ENCODE measurements around the gene AHNAK2.

DNA sequence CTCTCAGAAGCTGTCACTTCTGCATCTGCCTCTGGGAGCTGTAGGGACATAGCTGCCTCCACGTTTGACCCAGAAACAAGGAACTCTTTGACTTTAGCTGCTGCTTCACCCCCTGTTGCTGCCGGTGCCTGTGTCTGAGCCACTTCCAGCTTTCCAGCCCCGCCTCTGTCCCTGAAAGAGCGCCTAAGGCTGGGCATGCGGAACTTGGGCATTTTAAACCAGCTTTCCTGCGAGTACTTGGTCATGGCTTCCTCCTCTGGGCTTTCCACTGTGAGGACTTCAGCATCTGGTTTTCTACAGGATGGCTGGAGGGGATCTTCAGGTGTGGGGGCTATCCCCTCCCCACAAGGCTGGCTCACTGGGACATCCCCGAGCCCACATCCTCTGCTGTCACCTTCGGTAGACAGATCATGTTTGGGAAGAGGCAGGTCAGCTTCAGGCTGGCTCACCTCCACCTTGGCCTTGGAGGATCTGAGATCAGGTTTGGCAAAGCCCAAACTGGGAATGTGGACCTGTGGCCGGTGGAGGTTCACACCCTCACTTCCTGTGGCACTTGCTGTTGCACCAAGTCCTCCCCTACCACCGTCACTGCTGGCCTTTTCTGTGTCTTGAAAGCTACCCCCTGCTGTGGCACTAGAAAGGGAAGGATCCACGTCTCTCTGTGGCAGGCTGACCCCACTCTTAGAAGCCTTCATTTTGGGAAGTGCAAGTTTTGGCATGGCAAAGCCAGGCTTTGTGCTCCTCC lies 38.3 kb downstream of the AHNAK2 start:
- TF ChIP-seq CTCF (IDR thresholded peaks at IDR 0.05) = no peak
- TF ChIP-seq POLR2A (IDR thresholded peaks at IDR 0.05) = no peak
